HepG2 (cell line): ENCODE results near the gene CUEDC2. TPM values are rescaled to one million over a fixed set of nuclear protein-coding genes. Genes with fewer than 3 reads are reported as not detected.

ENCODE experiments used
- CBX1 ChIP-seq: IDR thresholded peaks from one replicate; pipeline ENCODE4 v1.6.1; 2016; ENCODE audit warnings: antibody characterized with exemption, low read depth
- ELF4 ChIP-seq: sonication (generic); formaldehyde crosslinking; IDR thresholded peaks from 2 replicates; pipeline ENCODE4 v1.5.0; 2020; ENCODE audit warnings: missing genetic modification reagents, mild to moderate bottlenecking, moderate library complexity, borderline replicate concordance
- HHEX ChIP-seq: IDR thresholded peaks from 2 replicates; pipeline ENCODE4 v1.6.1; 2016; ENCODE audit warnings: control low read depth
- HNRNPL ChIP-seq: fragments of 200-400 bp; formaldehyde crosslinking; IDR thresholded peaks from 2 replicates; pipeline ENCODE4 v1.6.1; 2017; ENCODE audit warnings: mild to moderate bottlenecking, low read depth, low read length
- RERE ChIP-seq: IDR thresholded peaks from 2 replicates; pipeline ENCODE4 v1.6.1; 2016; ENCODE audit warnings: low read depth, missing genetic modification reagents, missing compliant biosample characterization
- SMAD9 ChIP-seq: sonication (generic); formaldehyde crosslinking; IDR thresholded peaks from 2 replicates; pipeline ENCODE4 v1.5.1; 2020; ENCODE audit warnings: mild to moderate bottlenecking, missing genetic modification reagents
- SMARCC2 ChIP-seq: fragments of 450-650 bp; IDR thresholded peaks from 2 replicates; pipeline ENCODE4 v1.6.1; 2017; ENCODE audit warnings: antibody characterized with exemption, mild to moderate bottlenecking
- SRSF9 ChIP-seq: fragments of 200-400 bp; formaldehyde crosslinking; IDR thresholded peaks from 2 replicates; pipeline ENCODE4 v1.6.1; 2018; ENCODE audit warnings: borderline replicate concordance, mild to moderate bottlenecking, low read depth, low read length; ENCODE audit not compliant: insufficient read depth, poor library complexity, severe bottlenecking
- SRY ChIP-seq: sonication (generic); formaldehyde crosslinking; IDR thresholded peaks from 2 replicates; pipeline ENCODE4 v1.8.0; 2022; ENCODE audit warnings: mild to moderate bottlenecking, missing genetic modification reagents
- WIZ ChIP-seq: sonication (generic); formaldehyde crosslinking; IDR thresholded peaks from 2 replicates; pipeline ENCODE4 v1.5.1; 2020; ENCODE audit warnings: mild to moderate bottlenecking, missing genetic modification reagents
- ZNF510 ChIP-seq: sonication (generic); formaldehyde crosslinking; IDR thresholded peaks from 2 replicates; pipeline ENCODE4 v1.4.0; 2020; ENCODE audit warnings: low read depth, mild to moderate bottlenecking, missing genetic modification reagents
- polyA plus RNA-seq, 8 experiments: library from polyadenylated mRNA; depleted of rRNA in 3 of 8; stranded (reverse) in 7 of 8; unstranded in 1 of 8; fragments of >200 nt; fragmentation: Illumina TruSeq in 4 of 8; extraction: Trizol in 4 of 8; gene quantifications; 2 replicates each; pipeline versions ENCODE4 v1.2.1 to v1.2.3, GENCODE V29; 2011 to 2016; ENCODE audit warnings: low read depth in 4 of 8, missing spikeins in 1 of 8, mixed read lengths in 1 of 8; ENCODE audit not compliant: insufficient read depth in 1 of 8
- total RNA-seq, 5 experiments: library from RNA; depleted of rRNA; stranded (reverse); fragments of >200 nt; fragmentation: Illumina TruSeq; extraction: Trizol; gene quantifications; 2 replicates each; pipeline ENCODE4 v1.2.3, GENCODE V29; 2016; ENCODE audit warnings: low read depth in 1 of 5
- TF ChIP-seq, protein P1 (sequence below), 2 experiments: fragments of 450-650 bp in 1 of 2; sonication (generic) in 1 of 2; formaldehyde crosslinking in 1 of 2; IDR thresholded peaks; 2 replicates each; pipeline versions ENCODE4 v1.6.1 to v1.8.0; 2016 to 2022; ENCODE audit warnings: antibody characterized with exemption in 1 of 2, mild to moderate bottlenecking in 1 of 2, missing genetic modification reagents in 1 of 2
- TF ChIP-seq, protein P2 (sequence below): sonication (generic); formaldehyde crosslinking; IDR thresholded peaks from 2 replicates; pipeline ENCODE4 v1.5.0; 2020; ENCODE audit warnings: missing genetic modification reagents

Gene CUEDC2
- total and polyA plus RNA-seq, 2 of the 13 experiments (the other 11 are each of a cell fraction or from before 2014, with no cell fraction given), result 13.1 to 18.4 TPM

DNA sequence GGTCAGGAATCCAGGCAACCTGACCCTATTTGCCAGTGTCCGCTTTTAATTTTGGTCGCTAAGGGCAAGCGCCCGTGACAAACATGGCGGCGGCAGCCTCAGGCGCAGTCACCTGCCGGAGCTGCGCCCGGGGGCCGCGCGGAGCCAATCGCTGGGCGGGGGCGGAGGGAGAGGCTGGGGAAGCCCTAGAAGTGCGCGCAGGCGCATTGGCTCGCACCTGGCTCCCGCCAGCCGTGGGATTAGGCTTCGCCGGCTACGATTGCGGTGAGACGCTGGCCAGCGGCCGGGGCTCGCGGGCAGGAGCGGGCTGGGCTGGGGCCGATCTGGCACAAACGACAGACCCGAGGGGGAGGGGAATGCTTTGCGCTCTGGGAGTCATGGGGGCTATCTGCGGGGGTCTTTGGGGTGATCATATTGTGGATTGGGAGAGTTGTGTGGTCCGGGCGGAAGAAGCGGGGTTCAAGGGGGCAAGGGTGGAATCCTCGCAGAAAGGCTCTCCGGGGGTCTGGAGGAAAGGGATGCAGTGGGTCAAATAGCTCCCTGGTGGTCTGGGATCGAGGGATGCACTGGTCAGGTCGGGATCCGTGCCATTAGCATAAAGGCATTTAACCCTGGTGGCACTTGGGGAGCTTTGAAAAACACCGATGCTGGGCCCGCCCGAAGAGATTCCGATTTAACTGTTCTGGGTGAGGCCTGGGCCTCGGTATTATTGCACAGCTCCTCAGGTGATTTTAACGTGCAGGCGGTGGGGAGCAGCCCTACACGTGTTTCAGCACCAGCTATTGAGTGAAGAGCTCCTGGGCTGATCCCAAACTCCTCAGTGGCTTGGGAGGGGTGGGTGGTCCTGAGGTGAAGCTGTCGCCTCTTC, 29.0 kb upstream of the CUEDC2 start (continued):
- TF ChIP-seq, protein P1, sequence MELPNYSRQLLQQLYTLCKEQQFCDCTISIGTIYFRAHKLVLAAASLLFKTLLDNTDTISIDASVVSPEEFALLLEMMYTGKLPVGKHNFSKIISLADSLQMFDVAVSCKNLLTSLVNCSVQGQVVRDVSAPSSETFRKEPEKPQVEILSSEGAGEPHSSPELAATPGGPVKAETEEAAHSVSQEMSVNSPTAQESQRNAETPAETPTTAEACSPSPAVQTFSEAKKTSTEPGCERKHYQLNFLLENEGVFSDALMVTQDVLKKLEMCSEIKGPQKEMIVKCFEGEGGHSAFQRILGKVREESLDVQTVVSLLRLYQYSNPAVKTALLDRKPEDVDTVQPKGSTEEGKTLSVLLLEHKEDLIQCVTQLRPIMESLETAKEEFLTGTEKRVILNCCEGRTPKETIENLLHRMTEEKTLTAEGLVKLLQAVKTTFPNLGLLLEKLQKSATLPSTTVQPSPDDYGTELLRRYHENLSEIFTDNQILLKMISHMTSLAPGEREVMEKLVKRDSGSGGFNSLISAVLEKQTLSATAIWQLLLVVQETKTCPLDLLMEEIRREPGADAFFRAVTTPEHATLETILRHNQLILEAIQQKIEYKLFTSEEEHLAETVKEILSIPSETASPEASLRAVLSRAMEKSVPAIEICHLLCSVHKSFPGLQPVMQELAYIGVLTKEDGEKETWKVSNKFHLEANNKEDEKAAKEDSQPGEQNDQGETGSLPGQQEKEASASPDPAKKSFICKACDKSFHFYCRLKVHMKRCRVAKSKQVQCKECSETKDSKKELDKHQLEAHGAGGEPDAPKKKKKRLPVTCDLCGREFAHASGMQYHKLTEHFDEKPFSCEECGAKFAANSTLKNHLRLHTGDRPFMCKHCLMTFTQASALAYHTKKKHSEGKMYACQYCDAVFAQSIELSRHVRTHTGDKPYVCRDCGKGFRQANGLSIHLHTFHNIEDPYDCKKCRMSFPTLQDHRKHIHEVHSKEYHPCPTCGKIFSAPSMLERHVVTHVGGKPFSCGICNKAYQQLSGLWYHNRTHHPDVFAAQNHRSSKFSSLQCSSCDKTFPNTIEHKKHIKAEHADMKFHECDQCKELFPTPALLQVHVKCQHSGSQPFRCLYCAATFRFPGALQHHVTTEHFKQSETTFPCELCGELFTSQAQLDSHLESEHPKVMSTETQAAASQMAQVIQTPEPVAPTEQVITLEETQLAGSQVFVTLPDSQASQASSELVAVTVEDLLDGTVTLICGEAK (IDR thresholded peaks at IDR 0.05), result no peak
- TF ChIP-seq, protein P1 (CRISPR knock-in tag; IDR thresholded peaks at IDR 0.05), result no peak
- no peak for TF ChIP-seq CBX1
- no peak for TF ChIP-seq WIZ (CRISPR knock-in tag)
- TF ChIP-seq ELF4, result no peak
- TF ChIP-seq, protein P2, sequence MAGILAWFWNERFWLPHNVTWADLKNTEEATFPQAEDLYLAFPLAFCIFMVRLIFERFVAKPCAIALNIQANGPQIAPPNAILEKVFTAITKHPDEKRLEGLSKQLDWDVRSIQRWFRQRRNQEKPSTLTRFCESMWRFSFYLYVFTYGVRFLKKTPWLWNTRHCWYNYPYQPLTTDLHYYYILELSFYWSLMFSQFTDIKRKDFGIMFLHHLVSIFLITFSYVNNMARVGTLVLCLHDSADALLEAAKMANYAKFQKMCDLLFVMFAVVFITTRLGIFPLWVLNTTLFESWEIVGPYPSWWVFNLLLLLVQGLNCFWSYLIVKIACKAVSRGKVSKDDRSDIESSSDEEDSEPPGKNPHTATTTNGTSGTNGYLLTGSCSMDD (CRISPR knock-in tag), result no peak
- TF ChIP-seq HNRNPL, result no peak
- TF ChIP-seq HHEX (CRISPR knock-in tag), result no peak
- TF ChIP-seq RERE (CRISPR knock-in tag), result no peak
- no peak for TF ChIP-seq SRY (CRISPR knock-in tag)
- no peak for TF ChIP-seq SMAD9
- no peak for TF ChIP-seq SMARCC2
- TF ChIP-seq ZNF510, result 0 out of 2 replicates have a peak, but pooled peaks have one; percentile 26
- no peak for TF ChIP-seq SRSF9
